ENCODE results near the gene TMEM39B.
A peak's percentile ranks its signal among the peaks of the same experiment; 100 is the strongest.
"Not testable (repeated sequence)": the region's sequence is repeated elsewhere in the genome, so short reads cannot be mapped to it uniquely, and the experiment has no call there.

The TMEM39B gene

GRCh38 chr1:32072622-32073298, at the start of gene TMEM39B:
Gene TMEM39B (plus strand): TSS chr1:32072939. CDS start chr1:32073048, 109 bp downstream.
- peak; percentile 95 for DNase-seq

DNA sequence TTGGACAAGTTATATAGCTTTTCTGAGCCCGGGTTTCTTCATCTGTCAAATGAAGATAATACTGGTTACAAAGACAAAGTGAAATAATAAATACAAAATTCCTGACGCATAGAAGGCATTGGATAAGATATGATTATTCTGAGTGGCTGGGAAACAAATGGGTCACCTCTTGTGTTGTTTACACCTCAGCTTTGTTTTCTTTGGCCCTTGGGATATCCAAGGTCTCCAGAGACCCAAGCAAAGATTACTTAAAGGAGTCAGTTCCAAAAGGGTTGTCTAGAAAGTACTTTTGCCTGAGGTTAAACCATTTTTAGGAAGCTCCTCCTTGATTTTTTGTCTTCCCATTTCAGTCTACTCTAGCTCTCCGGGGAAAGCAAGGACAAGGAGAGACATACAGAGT, 49.4 kb upstream of the TMEM39B start:
- no peak for DNase-seq

- DNase-seq = no peak
These were observed 47.2 kb upstream of the TMEM39B start for GRCh38 chr1:32025515-32025914.

- DNase-seq = no peak
These were observed 44.0 kb upstream of the TMEM39B start for GRCh38 chr1:32028746-32029145.

GRCh38 chr1:32031578-32032274, 41.0 kb upstream of the TMEM39B start:
- DNase-seq = no peak

DNA sequence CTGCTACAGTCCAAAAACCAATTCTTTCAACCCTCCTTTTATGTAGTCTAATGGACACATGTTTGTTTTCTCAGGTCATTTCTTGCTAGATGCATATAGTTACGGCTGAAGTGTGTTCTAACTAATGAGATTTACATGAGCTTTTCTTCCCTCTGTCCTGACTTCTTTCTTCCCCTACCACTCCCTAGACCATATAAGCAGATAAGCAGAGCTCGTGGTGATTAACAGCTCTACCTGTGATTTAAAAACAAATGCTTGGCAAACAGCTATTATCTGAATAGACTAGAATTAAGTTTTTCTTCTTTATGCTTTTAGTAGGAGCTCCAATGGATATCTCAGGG, 40.5 kb upstream of the TMEM39B start:
- no peak for DNase-seq

DNA sequence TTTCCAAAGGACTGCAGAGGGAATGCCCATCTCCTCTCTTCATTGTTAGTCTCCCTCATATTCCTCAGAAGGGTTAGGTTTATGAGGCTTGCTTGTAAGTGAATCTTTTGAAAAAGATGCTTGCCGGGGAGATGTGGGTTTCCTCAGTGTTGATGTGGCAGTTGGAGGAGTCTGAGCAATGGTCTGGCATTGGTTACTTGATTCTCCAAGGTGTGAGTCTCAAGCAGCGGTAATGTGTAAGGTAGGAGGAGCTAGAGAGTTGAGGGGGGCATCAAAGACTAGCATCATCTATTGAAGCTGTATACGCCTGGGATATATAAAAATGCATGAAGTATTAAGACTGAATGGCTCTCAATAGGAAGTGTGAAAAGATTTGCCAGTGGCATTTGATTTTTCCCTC, 37.6 kb upstream of the TMEM39B start:
- no peak for DNase-seq

DNA sequence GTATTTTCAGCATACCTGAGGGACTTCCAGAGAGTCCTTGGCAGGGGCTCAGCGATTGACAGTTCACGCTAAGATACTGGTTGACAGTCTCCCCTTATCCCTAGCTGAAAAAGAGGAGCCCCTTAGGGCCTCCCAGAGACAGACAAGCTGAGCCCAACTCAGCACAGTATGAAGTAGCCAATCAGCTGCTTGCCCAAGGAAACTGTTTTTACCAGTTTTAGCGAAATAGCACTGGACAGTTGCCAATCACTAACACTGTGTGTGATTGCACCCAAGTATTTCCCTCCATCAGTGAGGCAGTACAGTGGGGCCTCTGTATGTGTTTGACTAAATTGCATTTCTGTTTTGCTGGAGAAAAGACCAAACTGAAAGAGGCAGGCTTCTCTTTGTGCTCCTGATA, 32.0 kb upstream of the TMEM39B start:
- no peak for DNase-seq

DNA sequence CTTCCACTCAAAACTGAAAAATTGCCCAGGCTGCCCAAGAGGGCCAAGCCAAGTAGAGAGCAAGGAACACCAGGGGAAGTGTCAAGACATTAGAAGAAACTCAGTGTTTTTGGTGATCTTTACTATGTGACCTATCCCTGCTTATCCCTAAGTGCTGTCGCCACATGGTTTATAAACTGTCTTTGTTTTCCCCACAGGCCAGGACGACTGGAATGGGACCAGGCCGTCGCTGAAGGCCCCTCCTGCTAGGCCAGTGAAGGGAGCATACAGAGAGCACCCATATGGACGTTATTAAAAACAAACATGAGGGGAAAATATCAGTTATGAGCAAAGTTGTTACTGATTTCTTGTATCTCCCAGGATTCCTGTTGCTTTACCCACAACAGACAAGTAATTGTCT, 30.4 kb upstream of the TMEM39B start:
- no peak for DNase-seq

- DNase-seq = no peak
These were observed 28.5 kb upstream of the TMEM39B start for GRCh38 chr1:32044234-32044633.

- DNase-seq = no peak
These were observed 27.0 kb upstream of the TMEM39B start for GRCh38 chr1:32045772-32046171.

DNA sequence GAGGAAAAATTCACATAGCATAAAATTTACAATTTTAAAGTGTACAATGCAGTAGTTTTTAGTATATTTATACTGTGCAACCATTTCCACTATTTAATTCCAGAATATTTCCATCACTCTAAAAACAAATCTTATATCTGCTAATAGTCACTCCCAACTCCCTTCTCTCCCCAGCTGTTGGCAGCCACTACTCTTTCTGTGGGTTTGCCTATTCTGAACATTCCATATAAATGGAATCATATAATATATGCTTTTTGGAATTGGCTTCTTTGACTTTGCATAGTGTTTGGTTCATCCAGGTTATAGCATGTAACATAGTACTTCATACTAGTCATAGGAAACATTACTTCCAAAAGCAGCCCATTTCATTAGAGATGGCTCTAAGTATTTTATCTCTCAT, 25.0 kb upstream of the TMEM39B start:
- no peak for DNase-seq

- DNase-seq = no peak
These were observed 24.3 kb upstream of the TMEM39B start for GRCh38 chr1:32048440-32048839.

GRCh38 chr1:32051706-32052105, 21.0 kb upstream of the TMEM39B start:
- no peak for DNase-seq

- DNase-seq = no peak
These were observed 19.9 kb upstream of the TMEM39B start for GRCh38 chr1:32052887-32053286.

DNA sequence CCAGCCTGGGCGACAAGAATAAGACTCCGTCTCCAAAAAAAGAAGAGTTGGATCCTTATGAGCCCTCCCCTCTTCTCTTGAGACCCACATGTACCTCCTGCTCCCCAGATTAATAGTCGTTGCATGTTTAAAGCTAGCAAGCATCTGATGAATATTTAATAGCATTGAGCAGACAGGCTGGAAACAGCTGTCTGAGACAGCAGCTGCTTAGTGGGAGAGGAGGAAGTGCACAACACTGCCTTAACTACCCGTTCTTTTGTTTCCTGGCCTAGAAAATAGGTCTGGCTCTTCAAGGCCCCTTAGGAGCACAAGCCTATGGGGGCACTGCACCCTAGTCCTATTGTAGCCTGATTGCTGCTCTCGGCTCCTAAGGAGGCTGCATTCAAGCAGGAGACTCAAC, 17.3 kb upstream of the TMEM39B start:
- no peak for DNase-seq

- no peak for DNase-seq
These were observed 16.1 kb upstream of the TMEM39B start for GRCh38 chr1:32056598-32056997.

DNA sequence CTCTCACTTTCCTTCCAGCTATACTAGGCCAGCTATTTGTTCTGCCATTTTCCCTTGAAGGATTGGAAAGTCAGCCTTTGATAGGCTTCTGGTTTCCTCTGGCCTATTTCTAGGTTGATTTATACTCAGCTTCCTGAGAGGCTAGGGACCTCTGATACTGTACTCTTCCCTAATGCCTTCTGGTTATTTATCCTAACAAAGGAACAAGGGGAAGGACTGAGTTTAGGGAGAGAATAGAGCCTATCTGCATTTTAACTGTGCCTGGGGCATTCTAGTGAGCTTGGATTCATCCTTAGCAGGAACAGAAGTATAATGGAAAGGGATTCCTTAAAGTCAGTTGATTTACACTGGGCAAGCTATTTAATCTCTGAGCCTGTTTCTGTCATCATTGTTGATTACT, 11.8 kb upstream of the TMEM39B start:
- DNase-seq = no peak

DNA sequence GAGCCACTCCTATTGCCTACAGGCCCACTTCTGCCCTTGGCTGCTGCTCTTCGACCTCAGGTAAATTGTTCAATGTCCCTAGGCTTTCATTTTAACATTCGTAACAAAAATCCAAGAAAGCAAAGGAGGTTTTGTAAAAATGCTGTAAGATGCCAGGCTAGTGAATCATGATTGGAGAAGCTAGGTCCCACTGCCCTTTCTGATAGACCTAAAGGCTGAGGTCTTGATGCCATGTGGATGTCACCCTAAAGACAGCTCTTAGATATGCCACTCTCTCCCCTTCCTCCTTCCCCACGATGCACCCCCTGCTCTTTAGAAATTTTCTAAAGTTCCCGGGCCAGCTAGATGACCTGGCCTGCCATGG, 9.9 kb upstream of the TMEM39B start:
- DNase-seq = no peak

DNA sequence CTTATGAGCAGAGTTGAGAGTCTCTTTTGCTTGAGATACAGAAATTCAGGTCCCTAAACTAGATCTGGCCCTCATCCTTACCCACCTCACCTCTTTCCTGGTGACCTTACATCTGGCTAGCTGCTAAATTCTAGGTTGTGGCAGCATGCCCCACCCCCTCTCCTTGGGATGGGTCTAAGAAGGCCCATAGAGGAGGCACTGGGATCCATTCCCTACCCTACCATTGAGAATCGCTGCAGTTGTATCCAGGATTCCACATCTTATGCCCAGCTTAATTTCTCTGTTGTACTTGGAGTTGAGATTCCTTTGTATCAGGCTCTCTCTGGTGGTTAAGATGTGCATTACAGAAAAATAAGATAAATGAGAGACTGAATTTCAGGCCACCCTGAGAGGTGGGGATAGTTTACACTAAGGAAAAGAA, 9.5 kb upstream of the TMEM39B start:
- peak; percentile 28 for DNase-seq

DNA sequence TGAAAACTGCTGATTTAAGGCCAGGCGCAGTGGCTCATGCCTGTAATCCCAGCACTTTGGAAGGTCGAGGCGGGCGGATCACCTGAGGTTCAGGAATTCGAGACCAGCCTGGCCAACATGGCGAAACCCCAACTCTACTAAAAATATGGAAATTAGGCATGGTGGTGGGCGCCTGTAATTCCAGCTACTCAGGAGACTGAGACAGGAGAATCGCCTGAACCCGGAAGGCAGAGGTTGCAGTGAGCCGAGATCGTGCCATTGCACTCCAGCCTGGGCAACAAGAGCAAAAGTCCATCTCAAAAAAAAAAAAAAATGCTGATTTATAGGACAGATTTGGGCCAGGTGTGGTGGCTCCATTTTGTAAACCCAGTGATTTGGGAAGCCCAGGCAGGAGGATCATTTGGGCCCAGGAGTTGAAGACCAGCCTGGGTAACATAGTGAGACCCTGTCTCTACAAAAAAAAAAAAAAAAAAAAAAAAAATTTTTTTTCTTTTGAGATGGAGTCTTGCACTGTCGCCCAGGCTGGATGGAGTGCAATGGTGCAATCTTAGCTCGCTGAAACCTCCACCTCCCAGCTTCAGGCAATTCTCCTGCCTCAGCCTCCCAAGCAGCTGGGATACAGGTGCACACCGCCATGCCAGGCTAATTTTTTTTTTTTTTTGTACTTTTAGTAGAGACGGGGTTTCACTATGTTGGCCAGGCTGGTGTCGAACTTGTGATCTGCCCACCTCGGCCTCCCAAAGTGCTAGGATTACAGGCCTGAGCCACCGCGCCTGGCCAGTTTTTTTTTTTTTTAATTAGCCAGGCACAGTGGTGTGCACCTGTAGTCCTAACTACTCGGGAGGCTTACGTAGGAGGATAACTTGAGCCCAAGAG, 6.9 kb upstream of the TMEM39B start:
- DNase-seq = not testable (repeated sequence)

DNA sequence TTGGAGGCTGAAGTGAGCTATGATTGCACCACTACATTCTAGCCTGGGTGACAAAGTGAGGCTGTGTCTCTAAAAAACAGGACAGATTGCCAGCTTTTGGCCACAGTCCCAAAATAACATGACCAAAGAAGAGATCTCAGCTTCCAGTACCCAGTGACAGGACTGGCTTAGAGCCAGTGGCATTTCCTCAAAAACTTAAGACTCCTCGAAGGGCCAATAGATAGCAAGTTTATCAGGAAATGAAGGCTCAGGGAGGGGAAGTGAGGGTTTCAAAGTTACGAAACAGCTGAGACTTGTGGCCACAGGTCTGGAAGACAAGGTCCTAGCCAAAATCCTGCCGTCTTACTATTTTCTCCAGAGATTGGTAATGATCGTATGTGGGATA, 6.3 kb upstream of the TMEM39B start:
- DNase-seq = peak; percentile 50

GRCh38 chr1:32068957-32069588, 3.7 kb upstream of the TMEM39B start:
- DNase-seq = no peak
